Glomerular visceral epithelial cell (primary cell): ENCODE measurements around the gene PIM2.
"Not testable (repeated sequence)": the region's sequence is repeated elsewhere in the genome, so short reads cannot be mapped to it uniquely, and the experiment has no call there.

Experiments used
- DNase-seq: peaks from one replicate; pipeline ENCODE4 v3.0.0-alpha.2; 2016; ENCODE audit errors: extremely low spot score

PIM2 gene

GRCh38 chrX:48905090-48905790 is 13.6 kb downstream of the PIM2 start:
- DNase-seq, result no peak

GRCh38 chrX:48904626-48905025 is 14.2 kb downstream of the PIM2 start:
- DNase-seq, result no peak

GRCh38 chrX:48904180-48904579 is 14.6 kb downstream of the PIM2 start:
- no peak for DNase-seq

- no peak for DNase-seq
These were observed 15.5 kb downstream of the PIM2 start for GRCh38 chrX:48903290-48903689.

- DNase-seq, result no peak
These were observed 16.0 kb downstream of the PIM2 start for GRCh38 chrX:48902776-48903175.

- no peak for DNase-seq
These were observed 16.7 kb downstream of the PIM2 start for GRCh38 chrX:48902135-48902534.

- DNase-seq, result no peak
These were observed 17.8 kb downstream of the PIM2 start for GRCh38 chrX:48901069-48901468.

- no peak for DNase-seq
These were observed 19.8 kb downstream of the PIM2 start for GRCh38 chrX:48899078-48899410.

GRCh38 chrX:48897625-48898306 is 21.1 kb downstream of the PIM2 start, which contains the start of the genes PQBP1 and TIMM17B:
TSS of gene PQBP1 (plus strand) at chrX:48897930. CDS start at chrX:48898510, 580 bp downstream.
TSS of gene TIMM17B (minus strand) at chrX:48897768. CDS start at chrX:48897749, 19 bp downstream.
- peak; percentile 93 for DNase-seq

GRCh38 chrX:48897157-48897624 is 21.6 kb downstream of the PIM2 start:
- peak; percentile 81 for DNase-seq

GRCh38 chrX:48896611-48897011 is 22.2 kb downstream of the PIM2 start:
- DNase-seq, result peak; percentile 17

GRCh38 chrX:48894891-48895290 is 23.9 kb downstream of the PIM2 start:
- DNase-seq, result no peak

GRCh38 chrX:48893556-48894348 is 25.1 kb downstream of the PIM2 start:
- DNase-seq, result no peak

- no peak for DNase-seq
These were observed 25.9 kb downstream of the PIM2 start for GRCh38 chrX:48892896-48893295.

GRCh38 chrX:48891402-48892288 is 27.2 kb downstream of the PIM2 start:
- peak; percentile 89 for DNase-seq

GRCh38 chrX:48890934-48891401 is 27.9 kb downstream of the PIM2 start:
- DNase-seq, result no peak

- no peak for DNase-seq
These were observed 28.4 kb downstream of the PIM2 start for GRCh38 chrX:48890296-48890925.

- not testable (repeated sequence) for DNase-seq
These were observed 32.2 kb downstream of the PIM2 start for GRCh38 chrX:48886586-48886985.

GRCh38 chrX:48883729-48884128 is 35.1 kb downstream of the PIM2 start:
- DNase-seq, result no peak

- DNase-seq, result not testable (repeated sequence)
These were observed 41.9 kb downstream of the PIM2 start for GRCh38 chrX:48876944-48877343.

- not testable (repeated sequence) for DNase-seq
These were observed 46.8 kb downstream of the PIM2 start for GRCh38 chrX:48872017-48872416.
